ENCODE data around the gene TFAP2C. TPM values are rescaled to one million over a fixed set of nuclear protein-coding genes. Genes with fewer than 3 reads are reported as not detected.

Gene TFAP2C
- total and polyA plus RNA-seq, 2 donors (not counting 3 experiments of a cell fraction or from before 2014, with no cell fraction given): 0.06 TPM; not detected in 1

GRCh38 chr20:56624786-56625681 lies 4.1 kb upstream of the TFAP2C start:
- CTCF ChIA-PET: no interaction called here

More at GRCh38 chr20:56624786-56625681, 4.1 kb upstream of the TFAP2C start:
- Histone ChIP-seq H2AFZ (ENCODE audit: low read depth, low read length) (no peak overlapping the region), H3K9me3 (replicated peaks; ENCODE audit: control insufficient read depth, insufficient read depth, low read length) (no peaks in the 10 kb centered on the region), H3K27ac (ENCODE audit: insufficient read depth, low read depth, low read length) (no peak overlapping the region), H3K4me2 (ENCODE audit: insufficient read depth, low read length) (no peak overlapping the region), H3K4me3 (replicated peaks in 1 of 3; ENCODE audit: insufficient read depth in 1 of 3, low read depth in 1 of 3, low read length in 3 of 3) (no peak overlapping the region), H3K4me1 (ENCODE audit: control insufficient read depth, extremely low read depth, insufficient read depth, low read length) (no peaks in the 10 kb centered on the region), H3K36me3 (ENCODE audit: control insufficient read depth in 2 of 2, extremely low read depth in 1 of 2, insufficient read depth in 2 of 2, low read length in 2 of 2) (no peaks in the 10 kb centered on the region), H3K27me3 (ENCODE audit: control insufficient read depth in 2 of 2, insufficient read depth in 2 of 2, low read length in 2 of 2) (peaks cover 58 to 61% of the 10 kb centered on the region in 2 experiments), H3K79me2 (ENCODE audit: control insufficient read depth, insufficient read depth, low read length) (no peaks in the 10 kb centered on the region), H3K9ac (replicated peaks; ENCODE audit: extremely low read depth, insufficient read depth, low read length) (no peak overlapping the region), H4K20me1 (replicated peaks; ENCODE audit: control insufficient read depth, extremely low read depth, insufficient read depth, low read length) (no peaks in the 10 kb centered on the region), H3K9me1 (replicated peaks; ENCODE audit: control insufficient read depth, extremely low read depth, insufficient read depth, low read length) (no peaks in the 10 kb centered on the region)
- TF ChIP-seq POLR2A (IDR thresholded peaks at IDR 0.05; ENCODE audit: low read depth, low read length) (no peak), POLR2AphosphoS5 (IDR thresholded peaks at IDR 0.05; ENCODE audit: insufficient read depth, low read depth, low read length) (no peak), EZH2 (IDR thresholded peaks at IDR 0.05; ENCODE audit: borderline replicate concordance, low read depth, low read length, severe bottlenecking) (no peak), MAX (IDR thresholded peaks at IDR 0.05; ENCODE audit: insufficient read depth, insufficient read length) (no peak), FOS (IDR thresholded peaks at IDR 0.05; ENCODE audit: borderline replicate concordance, insufficient read depth, low read length) (no peak), GATA2 (IDR thresholded peaks at IDR 0.05; ENCODE audit: insufficient read depth, insufficient read length, low read depth, low read length) (no peak), MYC (IDR thresholded peaks at IDR 0.05; ENCODE audit: low read depth, low read length) (no peak), JUN (IDR thresholded peaks at IDR 0.05; ENCODE audit: borderline replicate concordance, insufficient read depth, insufficient read length, low read depth) (no peak)
- TF ChIP-seq, protein P1, sequence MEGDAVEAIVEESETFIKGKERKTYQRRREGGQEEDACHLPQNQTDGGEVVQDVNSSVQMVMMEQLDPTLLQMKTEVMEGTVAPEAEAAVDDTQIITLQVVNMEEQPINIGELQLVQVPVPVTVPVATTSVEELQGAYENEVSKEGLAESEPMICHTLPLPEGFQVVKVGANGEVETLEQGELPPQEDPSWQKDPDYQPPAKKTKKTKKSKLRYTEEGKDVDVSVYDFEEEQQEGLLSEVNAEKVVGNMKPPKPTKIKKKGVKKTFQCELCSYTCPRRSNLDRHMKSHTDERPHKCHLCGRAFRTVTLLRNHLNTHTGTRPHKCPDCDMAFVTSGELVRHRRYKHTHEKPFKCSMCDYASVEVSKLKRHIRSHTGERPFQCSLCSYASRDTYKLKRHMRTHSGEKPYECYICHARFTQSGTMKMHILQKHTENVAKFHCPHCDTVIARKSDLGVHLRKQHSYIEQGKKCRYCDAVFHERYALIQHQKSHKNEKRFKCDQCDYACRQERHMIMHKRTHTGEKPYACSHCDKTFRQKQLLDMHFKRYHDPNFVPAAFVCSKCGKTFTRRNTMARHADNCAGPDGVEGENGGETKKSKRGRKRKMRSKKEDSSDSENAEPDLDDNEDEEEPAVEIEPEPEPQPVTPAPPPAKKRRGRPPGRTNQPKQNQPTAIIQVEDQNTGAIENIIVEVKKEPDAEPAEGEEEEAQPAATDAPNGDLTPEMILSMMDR (IDR thresholded peaks at IDR 0.05; ENCODE audit: extremely low read depth in 1 of 2, insufficient read depth in 1 of 2, low read depth in 1 of 2, low read length in 2 of 2): no peak
- dilution Hi-C loops (cut with MboI; ENCODE audit: extremely low pct_ligation_motif_present, low sequenced_read_pairs) (no loop called here), intact Hi-C loops (cut with micrococcal nuclease) (loop anchor here (5.0 kb wide), 1 partner anchor 73 kb away; no protein-coding TSS in a partner anchor)
- DNase-seq (ENCODE audit: low read depth, low spot score): no peak
- FAIRE-seq: no peak
- POLR2A ChIA-PET: no interaction called here
- BruUV-seq (replicated peaks): no TSS peak

All from endothelial cell of umbilical vein (primary cell).